HepG2 (cell line): ENCODE measurements around the gene STPG2. TPM values are rescaled to one million over a fixed set of nuclear protein-coding genes. Genes with fewer than 3 reads are reported as not detected.

ENCODE experiments used
- ATAC-seq: fragments of 200-7000 bp; cut with Tn5 transposase; 3 replicates; pipeline ENCODE4 v1.9.1; 2020; ENCODE audit warnings: mild to moderate bottlenecking, moderate library complexity
- BruUV-seq: library from RNA; stranded (reverse); fragments of 400-500 nt; replicated peaks from 2 replicates; lab custom pipeline; 2021; lab: Mats Ljungman, UMichigan
- CTCF ChIA-PET: fragments of 300-600 bp; formaldehyde crosslinking; extraction: SDS; loops from one replicate; lab custom pipeline; 2021; ENCODE audit warnings: low total read pairs, inconsistent platforms, low intra/inter-chr PET ratio; lab: Yijun Ruan, JAX
- POLR2A ChIA-PET: fragments of 350-600 bp; sonication (Branson Sonifier 250); formaldehyde crosslinking; loops from one replicate; lab custom pipeline; 2020; ENCODE audit warnings: antibody characterized with exemption, inconsistent platforms; lab: Yijun Ruan, JAX
- DNase-seq: peaks from one replicate; pipeline ENCODE4 v3.0.0-alpha.2; 2015; ENCODE audit warnings: low spot score
- FAIRE-seq: peaks from 3 replicates; lab custom pipeline; 2011; peaks lifted over from hg19 to GRCh38; lab: Jason Lieb, UNC
- H2AFZ ChIP-seq: one replicate; pipeline ENCODE4 v1.6.1; 2011; ENCODE audit warnings: low read length, inconsistent platforms
- H3K27ac ChIP-seq: fragments of 300-600 bp; 3 replicates; pipeline ENCODE4 v1.8.0; 2011; ENCODE audit warnings: mixed run types, mild to moderate bottlenecking, mixed read lengths, low read length, inconsistent platforms; ENCODE audit not compliant: insufficient read depth; ENCODE audit errors: extremely low read length
- H3K27me3 ChIP-seq, 2 experiments: fragments of 200-600 bp in 1 of 2; 2 replicates in 1 of 2; 3 replicates in 1 of 2; pipeline versions ENCODE4 v1.6.0 to v1.8.0; 2011; ENCODE audit warnings: low read length in 2 of 2, mild to moderate bottlenecking in 2 of 2, moderate library complexity in 2 of 2, inconsistent platforms in 1 of 2; ENCODE audit not compliant: insufficient read depth in 2 of 2, control insufficient read depth in 1 of 2
- H3K36me3 ChIP-seq, 2 experiments: fragments of 200-600 bp in 1 of 2; replicated peaks in 1 of 2; 2 replicates in 1 of 2; 3 replicates in 1 of 2; pipeline versions ENCODE4 v1.5.1 to v1.8.0; 2011; ENCODE audit warnings: low read length in 2 of 2, inconsistent platforms in 1 of 2; ENCODE audit not compliant: insufficient read depth in 2 of 2, control insufficient read depth in 1 of 2
- H3K4me1 ChIP-seq: 2 replicates; pipeline ENCODE4 v1.5.1; 2012; ENCODE audit warnings: low read length, inconsistent platforms; ENCODE audit not compliant: insufficient read depth
- H3K4me2 ChIP-seq: 2 replicates; pipeline ENCODE4 v1.6.0; 2011; ENCODE audit warnings: low read depth, low read length, inconsistent platforms
- H3K4me3 ChIP-seq, 3 experiments: fragments of 200-600 bp in 1 of 3; sonication (generic), shearing (Covaris generic) in 1 of 3; replicated peaks in 1 of 3; 2 replicates each; pipeline ENCODE4 v1.5.1; 2011 to 2016; ENCODE audit warnings: low read length in 3 of 3, inconsistent platforms in 2 of 3, low read depth in 2 of 3, mild to moderate bottlenecking in 2 of 3, control low read depth in 1 of 3, mixed read lengths in 1 of 3; ENCODE audit not compliant: insufficient read depth in 1 of 3
- H3K79me2 ChIP-seq: one replicate; pipeline ENCODE4 v1.6.1; 2011; ENCODE audit warnings: low read length, inconsistent platforms; ENCODE audit not compliant: insufficient read depth
- H3K9ac ChIP-seq: 2 replicates; pipeline ENCODE4 v1.6.0; 2011; ENCODE audit warnings: mild to moderate bottlenecking, low read depth, low read length, inconsistent platforms; ENCODE audit not compliant: insufficient read depth
- H3K9me3 ChIP-seq: 2 replicates; pipeline ENCODE4 v1.5.1; 2012; ENCODE audit warnings: mild to moderate bottlenecking, low read length
- H4K20me1 ChIP-seq: 2 replicates; pipeline ENCODE4 v1.6.0; 2011; ENCODE audit warnings: inconsistent platforms, mild to moderate bottlenecking, low read length, moderate library complexity; ENCODE audit not compliant: insufficient read depth
- BCLAF1 ChIP-seq: fragments of 450-650 bp; IDR thresholded peaks from 2 replicates; pipeline ENCODE4 v1.6.1; 2017; ENCODE audit warnings: mild to moderate bottlenecking
- CCAR2 ChIP-seq: fragments of 200-400 bp; formaldehyde crosslinking; optimal IDR thresholded peaks from 2 replicates; pipeline ENCODE3; 2018; ENCODE audit warnings: low read depth, mild to moderate bottlenecking, low read length, moderate library complexity
- DR1 ChIP-seq: sonication (generic); formaldehyde crosslinking; IDR thresholded peaks from 2 replicates; pipeline ENCODE4 v1.8.0; 2021; ENCODE audit warnings: mild to moderate bottlenecking, missing genetic modification reagents, inconsistent platforms
- GATA4 ChIP-seq: sonication (generic); IDR thresholded peaks from 2 replicates; pipeline ENCODE4 v1.6.1; 2016; ENCODE audit warnings: antibody characterized with exemption, low read depth, borderline replicate concordance
- HNRNPLL ChIP-seq: fragments of 200-400 bp; formaldehyde crosslinking; IDR thresholded peaks from 2 replicates; pipeline ENCODE4 v1.6.1; 2017; ENCODE audit warnings: mild to moderate bottlenecking, low read depth, low read length; ENCODE audit not compliant: poor library complexity, severe bottlenecking
- NR1H2 ChIP-seq: sonication (generic); formaldehyde crosslinking; IDR thresholded peaks from 2 replicates; pipeline ENCODE4 v1.8.1; 2022; ENCODE audit warnings: low read depth, missing genetic modification reagents, borderline replicate concordance
- RNF219 ChIP-seq: sonication (generic); formaldehyde crosslinking; IDR thresholded peaks from 2 replicates; pipeline ENCODE4 v1.5.0; 2020; ENCODE audit warnings: mild to moderate bottlenecking, missing genetic modification reagents
- SATB2 ChIP-seq: sonication (generic); formaldehyde crosslinking; IDR thresholded peaks from 2 replicates; pipeline ENCODE4 v1.5.0; 2020; ENCODE audit warnings: missing genetic modification reagents
- ZBTB21 ChIP-seq: sonication (generic); formaldehyde crosslinking; IDR thresholded peaks from 2 replicates; pipeline ENCODE4 v1.4.0; 2020; ENCODE audit warnings: missing genetic modification reagents
- ZBTB4 ChIP-seq: sonication (generic); formaldehyde crosslinking; IDR thresholded peaks from 2 replicates; pipeline ENCODE4 v1.4.0; 2020; ENCODE audit warnings: missing genetic modification reagents, mild to moderate bottlenecking, borderline replicate concordance
- ZNF33A ChIP-seq: sonication (generic); formaldehyde crosslinking; IDR thresholded peaks from 2 replicates; pipeline ENCODE4 v1.5.1; 2020; ENCODE audit warnings: missing genetic modification reagents, mild to moderate bottlenecking, moderate library complexity, borderline replicate concordance
- ZNF678 ChIP-seq: sonication (generic); formaldehyde crosslinking; IDR thresholded peaks from 2 replicates; pipeline ENCODE4 v1.4.0; 2020; ENCODE audit warnings: mild to moderate bottlenecking, missing genetic modification reagents
- WGBS: methylation state at CpG from one replicate; pipeline ENCODE4 v1.1.6; 2017; ENCODE audit warnings: low lambda C conversion rate; 5-methylcytosine and 5-hydroxymethylcytosine counted together
- in situ Hi-C: cut with HindIII; loops from 2 replicates; pipeline ENCODE4 v1.10.0; 2017; ENCODE audit warnings: low pct_unique_long_range_greater_than_20kb; ENCODE audit not compliant: extremely low pct_ligation_motif_present
- intact Hi-C: fragments of 100-400 bp; cut with micrococcal nuclease; formaldehyde crosslinking; loops from one replicate; pipeline ENCODE4 v1.10.0; 2022; ENCODE audit not compliant: unreplicated experiment
- polyA plus RNA-seq, 8 experiments: library from polyadenylated mRNA; depleted of rRNA in 3 of 8; stranded (reverse) in 7 of 8; unstranded in 1 of 8; fragments of >200 nt; fragmentation: Illumina TruSeq in 4 of 8; extraction: Trizol in 4 of 8; gene quantifications; 2 replicates each; pipeline versions ENCODE4 v1.2.1 to v1.2.3, GENCODE V29; 2011 to 2016; ENCODE audit warnings: low read depth in 4 of 8, missing spikeins in 1 of 8, mixed read lengths in 1 of 8; ENCODE audit not compliant: insufficient read depth in 1 of 8
- total RNA-seq, 5 experiments: library from RNA; depleted of rRNA; stranded (reverse); fragments of >200 nt; fragmentation: Illumina TruSeq; extraction: Trizol; gene quantifications; 2 replicates each; pipeline ENCODE4 v1.2.3, GENCODE V29; 2016; ENCODE audit warnings: low read depth in 1 of 5

Gene STPG2
- total and polyA plus RNA-seq, 2 of the 13 experiments (the other 11 are each of a cell fraction or from before 2014, with no cell fraction given): 0.07 TPM; not detected in 1

GRCh38 chr4:97747945-97748344, 395.3 kb downstream of the STPG2 start:
- no peaks in the 10 kb centered on the region; a peak in 1 of 5 replicates for H3K27me3 ChIP-seq
- no peak overlapping the region for H3K4me2 ChIP-seq
- H3K79me2 ChIP-seq: no peaks in the 10 kb centered on the region
- no peaks in the 10 kb centered on the region for H3K36me3 ChIP-seq
- H3K9ac ChIP-seq: no peak overlapping the region
- CTCF ChIA-PET: no interaction called here
- in situ Hi-C loops: no loop called here
- H3K4me3 ChIP-seq: no peak overlapping the region
- no peak overlapping the region for H2AFZ ChIP-seq
- POLR2A ChIA-PET: no interaction called here
- no peak for FAIRE-seq
- TF ChIP-seq NR1H2 (CRISPR knock-in tag): no peak
- TF ChIP-seq BCLAF1: no peak
- TF ChIP-seq HNRNPLL: no peak
- no peak for TF ChIP-seq ZNF678 (CRISPR knock-in tag)
- TF ChIP-seq ZBTB21 (CRISPR knock-in tag): no peak
- no peak for TF ChIP-seq GATA4
- no peak for TF ChIP-seq RNF219 (CRISPR knock-in tag)
- TF ChIP-seq ZNF33A (CRISPR knock-in tag): no peak
- no peak for TF ChIP-seq DR1 (CRISPR knock-in tag)
- TF ChIP-seq ZBTB4 (CRISPR knock-in tag): no peak
- TF ChIP-seq CCAR2: no peak
- no peak for TF ChIP-seq SATB2
- no peak overlapping the region for H3K27ac ChIP-seq
- no peaks in the 10 kb centered on the region for H4K20me1 ChIP-seq
- 31% methylated on average over 3 of the region's 3 CpGs for WGBS
- H3K9me3 ChIP-seq: no peaks in the 10 kb centered on the region; the same call in 1 of the 2 replicates
- no TSS peak for BruUV-seq
- intact Hi-C loops: no loop called here
- no peak for ATAC-seq
- DNase-seq: no peak
- H3K4me1 ChIP-seq: no peaks in the 10 kb centered on the region
